Measurements from ENCODE around the gene AKT1S1.

AKT1S1 gene

DNA sequence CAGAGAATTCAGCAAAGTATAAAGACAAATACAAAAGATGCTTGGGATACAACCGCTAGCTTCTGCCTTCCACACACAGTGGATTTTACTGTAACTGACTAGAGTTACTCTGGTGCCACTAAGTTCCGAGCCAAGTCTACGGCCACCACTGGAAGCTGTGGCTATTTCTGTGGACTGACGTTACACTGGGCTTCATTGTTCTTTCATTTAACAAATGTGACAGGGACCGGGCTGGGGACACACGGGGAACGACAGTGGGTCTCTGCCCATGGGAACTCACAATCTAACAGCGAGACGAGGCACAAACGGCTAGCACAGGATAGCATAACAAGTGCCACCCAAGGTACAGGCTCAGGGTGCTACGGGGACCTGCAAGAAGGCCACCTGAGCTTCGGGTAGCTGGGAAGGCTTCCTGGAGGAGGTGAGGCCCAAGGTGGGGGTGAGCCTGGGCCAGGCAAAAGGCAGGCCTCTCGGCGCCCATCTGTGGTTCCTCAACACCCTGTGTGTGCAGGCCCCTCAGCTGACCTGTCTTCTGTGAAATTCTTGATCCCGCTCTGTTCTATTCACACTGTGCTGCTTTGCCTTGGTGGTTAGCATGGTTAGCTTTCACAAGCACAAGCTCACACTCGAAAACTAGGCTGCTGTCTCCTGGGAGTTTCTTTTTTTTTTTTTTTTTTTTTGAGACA lies 29.9 kb upstream of the AKT1S1 start:
- DNase-seq (ENCODE audit: low read depth), result no peak
- peak overlapping the region; percentile 3 for H3K4me3 ChIP-seq (ENCODE audit: low read depth, low read length)
- TF ChIP-seq, protein P1, sequence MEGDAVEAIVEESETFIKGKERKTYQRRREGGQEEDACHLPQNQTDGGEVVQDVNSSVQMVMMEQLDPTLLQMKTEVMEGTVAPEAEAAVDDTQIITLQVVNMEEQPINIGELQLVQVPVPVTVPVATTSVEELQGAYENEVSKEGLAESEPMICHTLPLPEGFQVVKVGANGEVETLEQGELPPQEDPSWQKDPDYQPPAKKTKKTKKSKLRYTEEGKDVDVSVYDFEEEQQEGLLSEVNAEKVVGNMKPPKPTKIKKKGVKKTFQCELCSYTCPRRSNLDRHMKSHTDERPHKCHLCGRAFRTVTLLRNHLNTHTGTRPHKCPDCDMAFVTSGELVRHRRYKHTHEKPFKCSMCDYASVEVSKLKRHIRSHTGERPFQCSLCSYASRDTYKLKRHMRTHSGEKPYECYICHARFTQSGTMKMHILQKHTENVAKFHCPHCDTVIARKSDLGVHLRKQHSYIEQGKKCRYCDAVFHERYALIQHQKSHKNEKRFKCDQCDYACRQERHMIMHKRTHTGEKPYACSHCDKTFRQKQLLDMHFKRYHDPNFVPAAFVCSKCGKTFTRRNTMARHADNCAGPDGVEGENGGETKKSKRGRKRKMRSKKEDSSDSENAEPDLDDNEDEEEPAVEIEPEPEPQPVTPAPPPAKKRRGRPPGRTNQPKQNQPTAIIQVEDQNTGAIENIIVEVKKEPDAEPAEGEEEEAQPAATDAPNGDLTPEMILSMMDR (IDR thresholded peaks at IDR 0.05; ENCODE audit: low read depth, low read length, missing control alignments), result no peak

DNA sequence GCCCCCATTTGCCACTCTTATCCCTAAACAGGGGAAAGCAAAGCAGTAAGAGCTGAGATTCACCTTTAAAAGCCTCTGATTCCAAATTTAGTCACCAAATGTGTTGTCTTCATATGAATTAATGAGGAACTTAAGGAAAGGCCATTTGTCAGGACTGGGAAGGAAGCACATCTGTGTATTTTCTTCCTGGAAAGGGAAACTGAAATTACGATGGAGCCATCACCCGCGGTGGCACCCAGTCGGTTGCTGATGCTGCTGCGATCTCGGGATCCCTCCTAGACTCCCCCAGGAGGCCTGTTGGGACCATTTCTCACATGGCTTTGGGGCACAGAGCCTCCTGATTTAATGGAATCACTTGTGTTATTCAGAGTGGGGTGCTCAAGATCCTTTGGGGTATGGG lies 27.0 kb upstream of the AKT1S1 start:
- TF ChIP-seq, protein P1 (IDR thresholded peaks at IDR 0.05; ENCODE audit: low read depth, low read length, missing control alignments), result no peak
- H3K4me3 ChIP-seq (ENCODE audit: low read depth, low read length), result peak overlapping the region; percentile 35
- DNase-seq (ENCODE audit: low read depth), result no peak

DNA sequence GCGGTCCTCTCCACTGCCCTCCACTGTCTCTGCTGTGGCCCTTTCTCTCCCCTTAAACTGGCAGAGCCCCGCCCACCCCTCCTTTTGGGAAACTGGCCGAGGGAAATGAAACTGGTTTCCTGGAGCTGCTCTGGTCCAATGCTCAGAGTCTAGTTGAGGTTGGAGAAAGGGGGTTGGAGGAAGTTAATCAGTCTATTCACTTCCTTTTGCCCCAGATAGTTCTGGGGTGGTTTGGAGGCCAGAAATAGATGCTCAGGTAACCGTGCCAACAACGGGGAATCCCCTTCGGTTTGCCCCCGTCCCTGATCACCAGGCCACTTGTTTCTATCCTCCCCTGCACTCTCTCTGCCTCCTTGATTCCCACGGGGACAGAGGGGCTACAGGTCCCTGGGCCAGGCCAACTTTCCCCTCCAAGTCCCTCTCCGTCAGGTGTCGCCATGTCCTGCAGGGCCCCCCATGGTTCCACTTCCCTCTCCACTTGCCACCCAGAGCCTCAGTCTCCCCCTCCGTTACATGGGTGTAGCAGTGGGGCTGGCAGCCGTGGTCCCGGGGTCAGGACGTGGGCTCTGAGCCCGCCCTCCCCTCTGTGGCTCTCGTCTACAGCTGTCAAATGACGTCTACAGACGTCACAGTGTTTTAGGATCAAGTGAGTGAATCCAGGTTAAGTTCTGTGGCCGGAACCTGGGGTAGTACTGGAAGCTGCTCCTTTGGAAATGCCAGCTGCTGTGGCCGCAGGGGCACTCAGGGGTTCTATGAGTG lies 19.9 kb upstream of the AKT1S1 start, which contains the start of gene IL4I1:
Gene IL4I1 (minus strand): TSS at position 25 of the 759 bp plus-strand sequence. CDS start 727 bp downstream, outside the sequence.
- peak; percentile 84 for DNase-seq (ENCODE audit: low read depth)
- H3K4me3 ChIP-seq (ENCODE audit: low read depth, low read length), result peak within 1 kb of the TSS; percentile 59
- TF ChIP-seq, protein P1 (IDR thresholded peaks at IDR 0.05; ENCODE audit: low read depth, low read length, missing control alignments), result no peak

DNA sequence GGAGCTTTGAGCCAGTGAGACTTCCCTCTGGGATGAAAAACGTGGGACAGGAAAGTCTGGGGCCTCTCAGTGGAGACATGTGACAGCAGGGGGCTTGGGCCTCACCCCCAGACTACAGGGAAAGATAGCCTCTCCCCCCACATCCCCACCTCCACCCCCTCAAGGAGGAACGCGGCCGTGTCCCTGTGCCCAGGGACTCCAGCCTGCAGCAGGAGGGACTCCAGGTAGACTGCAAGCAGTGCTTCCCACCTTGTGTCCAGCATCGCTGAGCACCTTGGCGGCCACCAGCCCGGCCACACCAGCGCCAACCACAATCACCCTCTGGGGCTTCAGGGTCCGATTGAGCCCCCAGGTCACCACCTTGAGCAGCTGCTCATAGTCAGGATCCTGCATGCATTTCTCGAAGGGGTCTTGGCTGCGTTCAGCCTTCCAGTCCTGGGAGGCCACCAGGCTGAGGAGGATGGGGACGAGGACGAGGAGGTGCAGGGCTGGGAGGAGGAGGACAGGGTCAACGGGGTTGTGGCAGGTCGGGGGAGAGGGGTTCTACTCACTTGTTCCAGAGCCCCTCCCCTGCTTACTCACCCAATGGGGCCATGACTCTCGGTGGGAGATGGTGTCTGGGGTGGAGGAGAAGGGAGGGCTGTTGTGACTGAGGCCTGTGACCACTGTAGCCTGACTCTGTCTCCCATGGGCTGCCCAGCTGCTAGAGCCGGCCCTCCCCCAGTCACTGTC lies 18.6 kb upstream of the AKT1S1 start:
- peak overlapping the region; percentile 59 for H3K4me3 ChIP-seq (ENCODE audit: low read depth, low read length)
- no peak for DNase-seq (ENCODE audit: low read depth)
- TF ChIP-seq, protein P1 (IDR thresholded peaks at IDR 0.05; ENCODE audit: low read depth, low read length, missing control alignments), result no peak

DNA sequence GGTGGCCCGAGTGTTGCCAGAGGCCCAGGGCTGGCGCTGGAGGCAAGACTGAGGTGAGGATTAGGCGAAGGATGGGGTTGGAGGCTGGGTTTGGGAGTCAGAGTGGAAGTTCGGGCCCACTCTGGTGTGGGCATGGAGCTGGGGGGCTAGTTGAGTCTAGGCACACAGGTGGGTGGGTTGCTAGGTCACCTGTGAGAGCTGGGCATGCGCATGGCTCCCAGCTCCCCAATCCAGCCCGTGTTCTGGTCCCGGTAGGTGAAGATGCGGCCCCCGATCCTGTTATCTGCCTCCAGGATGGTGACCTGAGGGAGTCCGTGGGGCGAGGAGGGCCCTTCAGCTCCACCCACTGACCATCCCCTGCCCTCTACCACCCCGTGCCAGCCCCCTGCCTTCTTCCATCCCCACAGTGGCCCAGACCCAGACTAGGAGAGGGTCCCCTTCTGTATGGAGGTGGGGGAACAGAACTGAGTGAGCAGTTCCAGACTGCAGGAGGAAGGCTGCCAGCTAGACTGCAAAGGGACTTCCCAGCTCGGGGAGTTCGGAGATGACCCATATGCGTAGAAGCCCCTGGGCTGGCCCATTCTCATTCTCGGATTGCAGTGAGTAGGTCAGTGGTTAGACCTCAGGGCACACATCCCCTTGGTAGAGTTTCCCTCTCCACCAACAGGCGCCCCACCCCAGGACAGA lies 17.9 kb upstream of the AKT1S1 start:
- no peak for DNase-seq (ENCODE audit: low read depth)
- peak overlapping the region; percentile 59 for H3K4me3 ChIP-seq (ENCODE audit: low read depth, low read length)
- TF ChIP-seq, protein P1 (IDR thresholded peaks at IDR 0.05; ENCODE audit: low read depth, low read length, missing control alignments), result no peak

DNA sequence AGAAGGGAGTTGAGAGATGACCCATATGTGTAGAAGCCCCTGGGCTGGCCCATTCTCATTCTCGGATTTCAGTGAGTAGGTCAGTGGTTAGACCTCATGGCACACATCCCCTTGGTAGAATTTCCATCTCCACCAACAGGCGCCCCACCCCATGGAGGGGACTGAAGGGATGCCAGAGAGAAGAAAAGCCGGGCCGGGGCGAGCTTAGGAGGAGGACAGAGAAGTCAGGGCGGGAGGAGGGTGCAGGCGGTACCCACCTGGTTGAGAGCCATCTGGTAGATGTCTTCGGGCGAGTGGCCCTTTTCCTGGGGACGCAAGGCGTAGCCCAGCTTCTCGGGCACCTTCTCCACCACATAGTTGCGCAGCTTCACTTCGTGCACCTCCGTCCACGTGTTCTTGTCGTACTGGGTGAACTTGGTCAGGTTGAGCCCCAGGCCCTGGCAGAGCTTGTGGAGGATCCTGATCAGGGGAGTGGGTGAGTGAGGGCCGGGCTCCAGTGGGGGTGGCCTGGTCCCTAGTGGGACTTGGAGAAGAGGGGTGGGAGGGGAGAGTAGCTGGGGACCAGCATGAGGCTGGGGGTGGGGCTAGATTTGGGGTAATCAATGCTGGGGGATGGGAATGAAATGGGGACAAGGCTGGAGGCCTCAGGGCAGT lies 17.0 kb upstream of the AKT1S1 start:
- peak overlapping the region; percentile 59 for H3K4me3 ChIP-seq (ENCODE audit: low read depth, low read length)
- no peak for DNase-seq (ENCODE audit: low read depth)
- TF ChIP-seq, protein P1 (IDR thresholded peaks at IDR 0.05; ENCODE audit: low read depth, low read length, missing control alignments), result no peak
